Measurements from ENCODE around the gene KCNK13.

- no peak for TF ChIP-seq CTCF (conservative IDR thresholded peaks at IDR 0.05 in 1 of 2, IDR thresholded peaks at IDR 0.05 in 1 of 2; ENCODE audit: extremely low read depth in 1 of 2, insufficient read depth in 1 of 2, low read depth in 1 of 2, low read length in 2 of 2)
- TF ChIP-seq EZH2 (IDR thresholded peaks at IDR 0.05; ENCODE audit: borderline replicate concordance, low read length): no peak
Observed at GRCh38 chr14:90159146-90159545, 97.4 kb downstream of the KCNK13 start.

All from mammary epithelial cell (primary cell).